Stimulated activated CD4-positive, alpha-beta T cell treated with anti-CD3 and anti-CD28 coated beads, TNF-alpha, amount 100 ng/mL, for 1 hour (primary cell): Measurements from ENCODE around the gene SFXN4.
"Not testable (repeated sequence)": the region's sequence is repeated elsewhere in the genome, so short reads cannot be mapped to it uniquely, and the experiment has no call there.

Experiments used
- DNase-seq, 3 donors: peaks; one replicate each; pipeline ENCODE4 v3.0.0-alpha.2; 2020; ENCODE audit warnings: low read depth in 3 of 3, low spot score in 1 of 3

SFXN4 gene

DNA sequence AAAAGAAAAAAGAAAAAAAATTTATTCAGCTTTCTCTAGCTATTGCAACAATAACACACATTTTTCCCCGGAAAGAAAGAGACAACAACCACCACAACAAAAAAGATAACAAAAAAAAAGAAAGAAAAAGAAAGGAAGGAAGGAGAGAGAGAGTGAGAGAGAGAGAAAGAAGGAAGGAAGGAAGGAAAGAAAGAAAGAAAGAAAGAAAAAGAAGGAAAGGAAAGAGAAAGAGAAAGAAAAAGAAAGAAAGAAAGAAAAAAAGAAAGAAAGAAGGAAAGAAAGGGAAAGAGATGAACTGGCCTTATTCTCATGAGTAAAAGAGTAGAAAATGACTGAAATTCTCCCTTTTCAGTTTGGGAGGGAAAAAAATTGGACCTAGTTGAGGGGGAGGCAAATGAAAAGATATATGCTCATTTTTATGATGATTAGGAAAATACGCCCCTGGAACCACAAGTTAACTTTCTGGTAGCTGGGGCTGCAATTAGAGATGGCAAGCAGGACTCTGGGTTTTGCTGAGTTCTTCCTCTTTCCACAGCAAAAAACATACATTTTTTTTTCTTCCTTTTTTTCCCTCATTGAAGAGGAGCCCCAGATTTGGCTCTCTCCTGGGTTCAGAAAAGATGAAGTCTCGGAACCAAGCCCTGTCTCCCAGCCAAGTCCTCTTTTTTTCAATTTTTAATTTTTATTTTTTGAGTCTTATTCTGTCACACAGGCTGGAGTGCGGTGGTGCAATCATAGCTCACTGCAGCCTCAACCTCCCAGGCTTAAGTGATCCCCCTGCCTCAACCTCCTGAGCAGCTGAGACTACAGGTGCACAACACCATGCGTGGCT lies 25.7 kb upstream of the SFXN4 start:
- DNase-seq, result no peak

DNA sequence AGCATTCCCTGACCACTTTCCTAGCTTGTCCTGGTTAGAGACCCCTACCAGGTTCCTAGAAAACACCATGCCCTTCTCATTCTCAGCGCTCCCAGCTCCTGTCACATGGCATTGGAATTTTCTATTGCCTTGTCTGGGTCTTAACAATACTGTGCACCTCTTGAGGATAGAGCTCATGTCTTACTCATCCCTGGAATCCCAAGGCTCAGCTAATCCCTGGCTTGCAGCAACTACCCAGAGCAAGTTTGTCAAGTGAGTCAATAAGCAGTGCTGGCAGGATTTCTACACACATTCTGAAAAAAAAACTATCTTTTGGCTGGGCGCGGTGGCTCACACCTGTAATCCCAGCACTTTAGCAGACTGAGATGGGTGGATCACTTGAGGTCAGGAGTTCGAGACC lies 24.8 kb upstream of the SFXN4 start:
- DNase-seq, result no peak

DNA sequence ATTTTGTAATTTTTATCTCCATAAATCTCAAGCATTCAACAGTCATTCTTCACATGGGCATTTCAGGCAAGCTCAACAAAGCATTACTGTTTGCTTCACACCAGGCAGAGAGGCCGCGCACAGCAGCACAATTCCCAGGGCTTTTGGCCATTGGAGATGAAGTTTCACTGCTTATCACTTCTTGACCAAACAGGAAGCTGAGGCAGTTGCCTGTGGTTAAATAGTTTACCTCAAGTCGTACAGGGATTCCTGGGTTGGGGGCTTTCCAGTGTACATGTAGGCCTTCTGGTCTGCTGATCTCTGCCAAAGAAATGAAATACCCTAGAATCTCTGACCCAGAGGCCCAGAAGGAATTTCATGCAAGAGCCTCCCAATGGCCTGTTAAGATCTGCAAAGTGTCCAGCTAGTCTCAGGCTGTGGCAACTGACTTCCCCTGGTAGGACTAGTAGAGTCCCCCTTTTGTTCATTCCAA lies 24.3 kb upstream of the SFXN4 start:
- no peak for DNase-seq

DNA sequence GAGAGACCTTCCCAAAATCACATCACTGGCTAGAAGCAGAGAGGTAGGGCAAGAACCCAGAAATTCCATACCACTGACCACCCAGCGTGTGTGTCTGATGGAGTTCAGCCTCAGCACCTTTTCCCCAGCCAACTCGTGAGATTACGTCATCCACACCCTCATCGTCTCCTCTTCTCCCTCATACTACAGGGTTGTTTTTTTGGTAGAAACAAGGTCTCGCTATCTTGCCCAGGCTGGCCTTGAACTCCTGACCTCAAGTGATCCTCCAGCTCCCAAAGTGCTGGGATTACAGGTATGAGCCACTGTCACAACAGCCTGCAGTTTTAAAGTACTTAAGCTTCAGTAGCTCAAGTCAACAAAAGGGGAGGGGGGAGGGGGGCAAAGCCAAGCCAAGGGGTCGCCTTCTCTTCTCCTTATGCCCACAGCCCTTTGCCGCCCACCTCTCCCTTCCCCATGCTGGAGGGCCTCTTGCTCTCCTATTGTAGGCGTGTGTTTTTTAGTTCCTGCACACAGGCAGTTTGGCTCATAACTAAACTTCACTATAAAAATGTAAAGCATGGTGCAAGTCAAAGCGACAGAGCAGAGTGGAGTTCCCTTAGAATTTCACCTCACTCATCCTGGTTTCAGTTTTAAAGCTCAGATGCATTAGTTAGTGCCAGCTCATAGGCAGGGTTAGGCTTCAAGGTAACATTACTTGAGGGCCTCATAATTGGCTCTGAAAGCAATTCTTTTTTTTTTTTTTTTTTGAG lies 18.3 kb upstream of the SFXN4 start:
- DNase-seq, result no peak

DNA sequence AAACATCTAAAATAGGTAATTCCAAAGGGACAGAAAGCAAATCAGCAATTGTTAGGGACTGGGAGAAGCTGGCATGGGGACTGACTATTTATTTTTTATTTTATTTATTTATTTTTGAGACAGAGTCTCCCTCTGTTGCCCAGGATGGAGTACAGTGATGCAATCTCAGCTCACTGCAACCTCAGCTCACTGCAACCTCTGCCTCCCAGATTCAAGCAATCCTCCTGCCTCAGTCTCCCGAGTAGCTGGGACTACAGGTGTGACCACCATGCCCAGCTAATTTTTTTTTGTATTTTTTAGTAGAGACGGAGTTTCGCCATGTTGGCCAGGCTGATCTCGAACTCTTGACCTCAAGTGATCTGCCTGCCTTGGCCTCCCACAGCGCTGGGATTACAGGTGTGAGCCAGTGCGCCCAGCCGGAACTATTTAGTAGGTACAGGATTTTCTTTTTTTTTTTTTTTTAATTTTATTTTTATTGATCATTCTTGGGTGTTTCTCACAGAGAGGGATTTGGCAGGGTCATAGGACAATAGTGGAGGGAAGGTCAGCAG lies 15.4 kb upstream of the SFXN4 start:
- DNase-seq, result not testable (repeated sequence)

DNA sequence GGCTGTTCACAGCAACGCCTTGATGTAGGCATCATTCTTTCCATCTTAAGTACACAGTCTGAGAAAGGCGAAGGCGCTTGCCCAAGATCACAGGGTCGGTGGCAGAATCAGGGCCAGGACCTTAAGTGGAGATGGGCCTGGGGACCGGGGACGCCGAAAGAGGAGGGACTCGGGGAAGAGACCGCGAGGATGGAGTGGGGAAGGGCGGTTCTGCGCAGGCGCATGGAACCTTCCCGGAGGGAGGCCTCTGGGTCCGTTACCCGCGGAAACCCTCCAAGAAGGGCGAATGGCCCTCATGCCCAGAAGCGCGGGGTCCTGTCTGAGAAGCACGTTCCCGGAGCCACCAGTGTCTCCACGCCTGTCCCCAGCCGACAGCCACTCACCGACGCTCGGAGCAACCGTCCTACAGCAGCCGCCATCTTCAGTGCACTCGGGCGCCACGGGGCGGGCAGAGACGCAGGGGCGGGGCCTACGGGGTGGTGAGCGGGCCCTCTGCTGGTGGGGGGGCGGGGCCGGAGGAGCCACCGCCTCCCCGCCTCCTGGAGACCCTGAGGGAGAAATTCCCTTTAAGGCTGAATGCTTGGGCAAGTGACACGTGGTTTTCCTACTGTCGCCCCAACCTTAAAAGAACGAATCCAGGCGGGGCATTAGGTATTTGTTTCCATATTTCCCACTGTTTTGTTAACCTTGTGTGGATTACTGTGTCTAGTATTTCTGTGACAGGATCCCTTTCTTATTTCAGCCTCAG lies 13.0 kb upstream of the SFXN4 start, which contains the start of gene PRDX3:
PRDX3 (minus strand) TSS at position 441 of the 748 bp plus-strand sequence; CDS start at position 419, 22 bp downstream.
- DNase-seq, result peak; percentile 77 to 94 (median 78)

DNA sequence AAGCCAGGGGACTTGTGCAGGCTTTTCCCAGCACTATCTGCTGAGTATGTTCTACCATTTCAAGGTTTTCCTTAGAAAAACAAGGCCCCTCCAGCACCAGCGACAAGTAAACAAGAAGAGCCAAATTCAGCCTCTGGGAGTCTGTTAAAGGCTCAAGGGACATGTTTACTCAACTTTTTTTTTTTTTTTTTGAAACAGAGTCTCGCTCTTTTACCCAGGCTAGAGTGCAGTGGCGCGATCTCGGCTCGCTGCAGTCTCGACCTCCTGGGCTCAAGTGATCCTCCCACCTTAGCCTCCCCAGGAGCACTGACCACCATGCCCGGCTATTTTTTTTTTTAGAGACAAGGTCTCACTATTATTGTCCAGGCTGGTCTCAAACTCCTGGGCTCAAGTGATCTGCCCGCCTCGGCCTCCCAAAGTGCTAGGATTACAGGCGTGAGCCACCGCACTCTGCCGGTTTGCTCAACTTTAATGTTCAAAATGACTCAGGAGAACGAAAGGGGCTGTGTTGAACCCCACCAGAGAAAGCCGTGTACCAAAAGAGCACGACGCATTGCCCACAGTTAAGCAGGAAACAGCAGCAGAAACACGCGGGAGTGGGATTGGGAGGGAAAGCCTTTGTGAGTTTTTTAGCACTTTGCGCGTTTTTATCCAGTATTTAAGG lies 12.3 kb upstream of the SFXN4 start:
- no peak for DNase-seq

DNA sequence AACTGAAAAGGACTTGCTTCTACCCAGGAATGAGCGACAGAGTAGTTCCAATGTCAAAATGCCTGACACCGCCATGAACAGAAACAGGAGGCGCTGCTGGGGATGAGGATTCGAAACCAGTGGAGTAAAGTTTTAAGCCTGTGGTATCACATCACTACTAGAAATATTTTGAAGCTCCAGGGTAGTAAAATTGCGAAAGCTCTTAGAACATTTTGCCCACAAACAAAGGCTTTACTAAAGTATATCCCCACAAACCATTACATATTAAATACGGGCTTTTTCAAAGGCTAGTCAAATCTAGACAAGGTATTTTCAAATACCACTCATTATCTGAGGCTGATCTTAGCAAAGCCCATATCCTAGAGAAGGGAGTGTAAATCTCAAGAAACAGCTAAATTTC lies 10.7 kb upstream of the SFXN4 start:
- DNase-seq, result no peak

DNA sequence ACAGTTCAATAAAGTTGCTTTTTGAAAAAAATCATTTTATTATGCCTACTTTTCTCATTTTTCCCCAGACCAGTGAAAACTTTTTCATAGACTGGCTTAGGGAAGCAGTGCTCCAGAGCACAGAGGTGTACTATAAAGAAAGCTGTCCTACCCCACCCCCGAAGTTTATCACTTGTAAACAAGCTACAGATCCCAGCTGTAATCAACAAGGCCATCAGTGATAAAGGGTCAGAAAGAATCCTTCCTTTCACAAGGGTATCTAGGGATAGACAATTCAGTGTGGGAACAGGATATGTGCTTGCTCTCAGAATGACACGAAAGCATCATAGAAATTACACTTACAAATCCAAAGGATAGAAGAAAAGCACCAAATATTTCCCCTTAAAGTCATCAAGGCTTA lies 8.6 kb upstream of the SFXN4 start:
- DNase-seq, result no peak

DNA sequence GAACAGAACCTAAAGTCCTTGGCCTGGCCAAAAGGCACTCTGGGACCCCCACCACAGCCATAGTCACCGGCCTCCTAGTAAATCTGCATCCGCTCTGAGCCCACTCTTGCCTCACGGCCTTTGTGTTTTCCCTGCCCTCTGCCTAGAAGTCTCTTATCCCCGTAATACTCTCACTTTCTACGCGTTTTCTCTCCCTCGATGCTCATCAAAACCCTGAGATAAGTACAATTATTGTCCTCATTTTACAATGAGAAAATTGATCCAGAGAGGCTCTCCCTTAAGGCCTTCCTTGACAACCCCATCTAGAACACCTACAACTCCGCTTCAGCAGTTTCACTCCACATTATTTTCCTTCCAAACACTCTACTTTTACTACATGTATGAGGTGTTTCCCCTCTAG lies 1.5 kb upstream of the SFXN4 start:
- no peak for DNase-seq

DNA sequence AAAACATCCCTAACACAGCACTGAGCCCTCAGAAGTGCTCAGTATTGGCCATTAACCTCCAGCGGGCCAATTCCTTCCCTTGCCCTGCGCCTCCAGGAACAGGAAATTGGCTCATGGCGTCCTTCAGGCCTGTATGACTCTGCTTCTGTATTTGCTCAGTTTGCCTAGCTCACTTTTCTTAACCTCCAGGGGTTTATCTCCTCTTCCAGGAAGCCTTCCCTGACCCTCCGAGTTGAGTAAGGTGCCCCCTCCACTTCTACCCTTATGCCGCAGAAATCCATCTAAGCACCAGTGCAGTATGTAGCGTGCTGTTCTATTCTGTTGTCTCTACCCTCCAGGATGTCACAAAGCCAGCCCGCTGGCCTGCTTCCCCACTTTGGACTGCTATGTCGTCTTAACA lies 1.1 kb upstream of the SFXN4 start:
- DNase-seq, result no peak

DNA sequence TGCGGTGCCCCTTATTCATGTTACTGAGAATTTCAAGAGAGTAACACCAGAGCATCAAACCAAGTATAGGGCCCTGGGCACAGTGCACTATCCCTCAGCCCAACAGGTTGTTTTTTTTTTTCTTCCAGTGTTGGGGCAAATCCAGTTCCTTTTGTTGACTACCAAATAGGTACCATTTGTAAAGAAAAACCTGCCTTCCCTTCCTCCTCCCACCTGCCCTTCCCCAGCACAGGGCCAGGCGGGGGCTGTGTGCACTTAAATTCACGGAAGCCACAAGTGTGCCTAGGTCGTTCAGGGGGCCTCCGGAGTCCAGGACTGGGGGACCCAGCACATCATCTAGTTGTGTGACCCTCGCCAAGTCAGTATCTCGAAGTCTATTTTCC lies 595 bp upstream of the SFXN4 start:
- no peak for DNase-seq

DNA sequence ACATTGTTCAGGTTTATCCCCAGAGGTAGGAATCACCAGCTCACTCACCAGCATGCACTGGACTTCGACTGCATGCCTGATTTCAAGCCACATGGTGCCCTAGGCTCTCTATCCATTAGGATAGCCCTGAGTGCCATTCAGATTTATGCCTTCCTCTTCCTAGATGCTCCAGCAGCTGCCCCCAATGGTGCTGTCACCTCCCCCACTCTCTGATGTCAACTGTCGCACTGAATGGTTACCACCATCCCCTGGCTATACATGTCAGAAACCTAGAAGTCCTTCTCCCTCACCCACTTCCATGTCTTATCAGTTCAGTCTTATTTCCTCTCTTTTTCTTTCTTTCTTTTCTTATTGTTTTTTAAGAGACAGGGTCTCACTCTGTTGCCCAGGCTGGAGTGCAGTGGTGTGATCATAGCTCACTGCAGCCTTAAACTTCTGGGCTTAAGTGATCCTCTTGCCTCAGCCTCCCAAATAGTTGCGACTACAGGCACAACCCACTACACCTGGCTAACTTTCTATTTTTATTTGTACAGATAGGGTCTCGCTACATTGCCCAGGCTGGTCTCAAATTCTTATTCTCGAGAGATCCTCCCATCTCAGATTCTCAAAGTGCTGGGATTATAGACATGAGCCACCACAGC lies 2.9 kb downstream of the SFXN4 start:
- no peak for DNase-seq

DNA sequence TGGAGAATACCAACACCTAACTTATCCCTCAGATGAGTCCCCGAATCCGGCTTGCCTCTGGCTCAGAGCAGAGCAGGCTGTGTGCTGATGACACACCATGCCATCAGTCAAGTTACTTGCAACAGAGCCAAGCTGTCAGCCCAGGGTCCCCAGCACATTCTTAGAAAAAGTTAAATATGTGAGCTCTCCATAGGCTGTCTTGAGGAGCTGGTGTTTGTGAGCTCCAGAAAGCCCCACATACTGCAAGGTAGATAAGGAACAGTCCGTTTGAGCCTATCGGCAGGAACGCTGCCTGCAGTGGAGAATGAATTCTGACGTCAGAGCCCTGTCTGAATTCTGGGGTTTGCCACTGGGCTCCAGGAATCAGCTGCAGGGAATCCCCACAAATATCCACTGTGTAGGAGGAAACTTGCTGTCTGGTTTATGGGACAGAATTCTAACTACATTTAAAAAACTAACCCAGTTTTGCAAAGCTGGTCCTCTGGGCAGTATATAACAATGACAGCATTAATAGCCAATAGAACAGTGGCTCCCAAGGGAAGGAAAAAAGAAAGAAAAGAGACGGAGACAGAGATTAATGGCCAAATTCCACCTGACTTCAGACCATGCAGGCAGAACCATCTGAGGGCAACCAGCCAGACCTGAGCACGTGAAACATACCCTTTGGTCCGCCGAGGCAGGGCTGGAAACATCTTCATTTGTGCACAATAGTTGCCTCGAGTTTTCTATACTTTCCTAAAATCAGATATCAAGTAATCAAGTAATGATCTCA lies 3.6 kb downstream of the SFXN4 start:
- no peak for DNase-seq

DNA sequence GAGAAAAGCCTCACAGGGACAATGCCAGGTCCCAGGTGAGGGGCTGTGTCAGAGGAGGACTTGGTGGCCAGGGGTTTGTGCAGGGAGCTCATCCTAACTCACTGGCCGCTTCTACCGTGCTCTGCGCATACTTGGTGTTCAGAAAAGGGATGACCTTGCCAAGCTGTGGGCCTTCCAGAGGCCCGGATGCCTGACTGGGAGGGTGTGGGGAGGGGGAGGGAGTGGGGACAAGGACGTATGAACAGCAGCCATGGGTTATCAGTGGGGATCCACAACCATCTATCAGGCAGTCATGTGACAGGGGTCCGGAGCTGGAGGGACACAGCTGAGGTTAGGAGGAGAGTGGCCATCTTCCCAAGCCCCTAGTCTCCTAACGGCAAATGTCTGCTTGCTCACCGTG lies 6.2 kb downstream of the SFXN4 start:
- no peak for DNase-seq

DNA sequence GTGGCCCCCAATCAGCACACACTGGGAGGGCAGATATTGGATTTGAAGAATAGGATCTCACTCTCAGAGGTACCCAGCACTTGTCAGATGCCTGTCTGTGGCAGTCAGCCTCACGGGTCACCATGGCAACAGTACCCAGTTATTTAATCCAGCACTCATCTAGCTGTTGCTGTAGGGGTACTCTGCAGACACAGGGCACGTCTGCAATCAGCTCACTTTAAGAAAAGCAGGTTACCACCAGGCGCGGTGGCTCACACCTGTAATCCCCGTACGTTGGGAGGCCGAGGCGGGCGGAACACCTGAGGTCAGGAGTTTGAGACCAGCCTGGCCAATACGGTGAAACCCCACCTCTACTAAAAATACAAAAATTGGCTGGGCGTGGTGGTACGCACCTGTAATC lies 11.9 kb downstream of the SFXN4 start:
- no peak for DNase-seq

DNA sequence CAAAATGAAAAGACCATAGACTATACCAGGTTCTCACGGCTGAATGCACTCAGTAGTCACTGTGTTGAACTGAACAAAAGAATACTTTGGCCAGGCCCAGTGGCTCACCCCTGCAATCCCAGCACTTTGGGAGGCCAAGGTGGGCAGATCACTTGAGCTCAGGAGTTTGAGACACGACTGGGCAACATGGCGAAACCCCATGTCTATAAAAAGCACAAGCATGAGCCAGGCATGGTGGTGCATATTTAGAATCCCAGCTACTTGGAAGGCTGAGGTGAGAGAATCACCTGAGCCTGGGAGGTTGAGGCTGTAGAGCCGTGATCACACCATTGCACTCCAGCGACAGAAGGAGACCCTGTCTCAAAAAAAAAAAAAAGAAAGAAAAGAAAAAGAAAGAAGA lies 12.5 kb downstream of the SFXN4 start:
- DNase-seq, result no peak

DNA sequence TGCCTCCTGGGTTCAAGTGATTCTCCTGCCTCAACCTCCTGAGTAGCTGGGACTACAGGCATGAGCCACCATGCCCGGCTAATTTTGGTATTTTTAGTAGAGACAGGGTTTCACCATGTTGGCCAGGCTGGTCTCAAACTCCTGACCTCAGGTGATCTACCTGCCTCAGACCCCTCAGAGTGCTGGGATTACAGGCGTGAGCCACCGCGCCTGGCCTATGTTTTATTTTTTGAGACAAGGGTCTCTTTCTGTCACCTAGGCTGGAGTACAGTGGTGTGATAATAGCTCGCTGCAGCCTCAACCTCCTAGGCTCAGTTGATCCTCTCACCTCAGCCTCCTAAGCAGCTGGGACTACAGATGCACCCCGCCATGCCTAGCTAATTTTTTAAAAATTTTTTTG lies 13.9 kb downstream of the SFXN4 start:
- not testable (repeated sequence) for DNase-seq

DNA sequence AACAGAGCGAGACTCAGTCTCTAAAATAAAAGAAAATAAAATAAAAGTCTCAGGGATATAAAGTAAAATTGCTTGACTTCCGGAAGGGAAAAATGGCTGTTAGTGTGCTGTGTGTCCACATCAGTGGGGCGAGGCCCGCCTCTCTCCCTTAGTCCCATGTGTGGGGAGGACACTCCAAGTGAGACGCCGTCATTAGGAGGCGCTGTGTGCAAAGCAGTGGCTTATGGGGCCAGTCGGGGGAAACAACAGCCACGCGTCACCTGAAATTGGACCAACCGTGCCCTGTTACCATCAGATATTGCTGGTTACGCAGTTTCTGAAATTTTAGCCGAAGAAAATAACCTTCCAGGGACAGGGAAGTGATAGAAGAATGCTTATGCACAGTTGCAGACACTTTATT lies 15.8 kb downstream of the SFXN4 start:
- DNase-seq, result no peak

DNA sequence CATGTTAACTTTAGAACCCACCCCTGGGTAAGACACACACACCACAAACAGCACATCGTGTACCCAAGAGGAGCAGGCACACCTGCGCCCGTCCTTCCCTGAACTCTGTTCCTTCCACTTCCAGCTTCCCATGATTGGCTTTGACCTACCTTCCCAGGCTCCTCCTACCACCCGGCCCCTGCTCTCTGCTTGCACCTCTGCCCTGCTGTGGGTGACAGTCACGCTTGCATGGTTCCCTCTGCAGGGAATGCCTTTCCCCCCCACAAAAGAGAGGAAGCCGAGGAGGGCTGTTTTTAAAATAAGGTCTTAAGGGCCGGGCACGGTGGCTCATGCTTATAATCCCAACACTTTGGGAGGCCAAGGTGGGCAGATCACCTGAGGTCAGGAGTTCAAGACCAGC lies 16.4 kb downstream of the SFXN4 start:
- no peak for DNase-seq
